ENCODE data around the gene GPRIN1. TPM values are rescaled to one million over a fixed set of nuclear protein-coding genes. Genes with fewer than 3 reads are reported as not detected.

The GPRIN1 gene
- total RNA-seq, 4 donors from 2014 or later, result 0.24 to 0.75 (median 0.30) TPM

DNA sequence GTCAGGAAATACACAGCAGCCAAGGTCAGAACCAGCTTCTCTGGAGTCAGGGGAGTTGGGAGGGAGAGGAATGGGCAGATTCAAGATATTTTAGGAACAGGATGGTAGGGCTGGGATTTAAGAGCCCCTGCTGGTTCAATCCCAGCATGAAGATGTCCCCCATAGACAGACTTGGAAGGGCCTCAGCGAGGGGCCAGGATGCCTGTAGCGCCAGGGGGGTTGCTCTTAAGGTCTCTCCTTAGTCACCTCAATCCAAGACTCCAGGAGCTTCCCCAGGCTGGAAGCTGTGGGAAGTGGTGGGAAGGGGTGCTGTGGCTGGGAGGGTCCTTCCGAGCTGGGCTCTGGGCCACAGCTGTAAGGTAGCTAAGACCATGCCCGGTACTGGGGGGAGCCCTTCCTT, 29.3 kb upstream of the GPRIN1 start:
- no peak for TF ChIP-seq POLR2A (IDR thresholded peaks at IDR 0.05)
- no peak for TF ChIP-seq CTCF (IDR thresholded peaks at IDR 0.05)
- Histone ChIP-seq H3K27me3 (no peaks in the 10 kb centered on the region), H3K36me3 (no peaks in the 10 kb centered on the region), H3K9me3 (no peaks in the 10 kb centered on the region), H3K4me3 (replicated peaks in 1 of 3) (no peak overlapping the region), H3K4me1 (no peaks in the 10 kb centered on the region), H3K27ac (no peak overlapping the region)
- 48 to 51% methylated on average over 4 of the region's 4 CpGs for WGBS, 2 donors
- intact Hi-C loops (cut with DNase I), result no loop called here
- no peak for DNase-seq

- H3K4me1 ChIP-seq, result no peaks in the 10 kb centered on the region
- 93 to 95% methylated on average over 3 of the region's 3 CpGs for WGBS, 2 donors
- DNase-seq, result no peak
- no peak overlapping the region for H3K4me3 ChIP-seq (replicated peaks in 1 of 3)
- H3K27me3 ChIP-seq, result no peaks in the 10 kb centered on the region
- H3K36me3 ChIP-seq, result no peaks in the 10 kb centered on the region
- no peak overlapping the region for H3K27ac ChIP-seq
- TF ChIP-seq CTCF (IDR thresholded peaks at IDR 0.05) (no peak), POLR2A (IDR thresholded peaks at IDR 0.05) (no peak)
- H3K9me3 ChIP-seq, result no peaks in the 10 kb centered on the region
- intact Hi-C loops (cut with DNase I), result no loop called here
Measured at GRCh38 chr5:176638437-176638836, 28.5 kb upstream of the GPRIN1 start.

DNA sequence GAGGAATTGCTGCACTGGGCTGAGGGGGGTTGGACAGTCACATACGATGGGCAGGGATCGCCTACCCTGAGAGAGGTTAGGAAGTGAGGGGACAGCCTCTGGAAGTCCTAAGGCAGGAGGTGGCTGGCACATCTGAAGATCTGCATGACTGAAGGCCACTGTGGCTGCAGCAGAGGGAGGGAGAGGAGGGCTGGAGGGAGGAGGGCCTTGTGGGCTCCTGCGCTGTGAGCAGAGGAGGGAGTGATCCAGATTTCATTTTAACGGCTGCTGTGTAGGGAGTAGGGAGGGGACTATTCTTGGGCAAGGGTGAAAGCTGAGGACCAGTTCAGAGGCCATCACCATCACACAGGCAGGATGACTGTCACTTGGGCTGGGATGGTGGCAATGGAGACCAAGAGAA, 27.6 kb upstream of the GPRIN1 start:
- no peak overlapping the region for H3K27ac ChIP-seq
- H3K4me1 ChIP-seq, result no peaks in the 10 kb centered on the region
- TF ChIP-seq CTCF (IDR thresholded peaks at IDR 0.05), result no peak
- TF ChIP-seq POLR2A (IDR thresholded peaks at IDR 0.05), result no peak
- no peaks in the 10 kb centered on the region for H3K27me3 ChIP-seq
- intact Hi-C loops (cut with DNase I), result no loop called here
- no peaks in the 10 kb centered on the region for H3K36me3 ChIP-seq
- H3K4me3 ChIP-seq (replicated peaks in 1 of 3), result no peak overlapping the region
- WGBS, 2 donors, result 36 to 53% methylated on average over 4 of the region's 4 CpGs
- no peak for DNase-seq
- no peaks in the 10 kb centered on the region for H3K9me3 ChIP-seq

- no peak for DNase-seq
- 53 to 56% methylated on average over 9 of the region's 9 CpGs for WGBS, 2 donors
- intact Hi-C loops (cut with DNase I), result no loop called here
Measured at GRCh38 chr5:176636426-176636825, 26.5 kb upstream of the GPRIN1 start.

DNA sequence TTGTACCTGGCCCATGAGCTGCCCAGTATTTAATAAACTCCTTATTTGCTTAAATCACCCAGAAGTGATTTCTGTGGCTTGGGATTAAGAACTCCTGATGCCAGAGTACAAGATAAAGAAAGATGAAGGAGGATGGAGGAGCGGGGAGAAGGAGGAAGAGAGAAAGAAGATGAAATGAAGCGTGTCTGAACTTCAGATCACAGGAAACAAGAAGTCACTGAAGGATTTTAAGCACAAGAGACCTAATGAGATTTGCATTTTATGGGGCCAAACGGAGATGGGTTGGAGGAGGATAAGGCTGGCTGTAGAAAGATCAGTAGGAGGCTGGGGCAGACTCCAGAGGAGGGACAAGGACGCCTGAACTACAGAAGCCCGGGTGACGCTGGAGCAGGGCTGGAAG, 23.6 kb upstream of the GPRIN1 start:
- no peak overlapping the region for H3K27ac ChIP-seq
- no peaks in the 10 kb centered on the region for H3K36me3 ChIP-seq
- no peak for DNase-seq
- H3K9me3 ChIP-seq, result no peaks in the 10 kb centered on the region
- H3K27me3 ChIP-seq, result peaks cover 15% of the 10 kb centered on the region
- intact Hi-C loops (cut with DNase I), result no loop called here
- WGBS, 2 donors, result 22 to 28% methylated on average over 6 of the region's 6 CpGs
- TF ChIP-seq POLR2A (IDR thresholded peaks at IDR 0.05), result no peak
- TF ChIP-seq CTCF (IDR thresholded peaks at IDR 0.05), result no peak
- peaks cover 3 to 15% of the 10 kb centered on the region in 2 donors for H3K4me1 ChIP-seq
- no peak overlapping the region for H3K4me3 ChIP-seq (replicated peaks in 1 of 3)

More at GRCh38 chr5:176636426-176636825, 26.5 kb upstream of the GPRIN1 start:
- Histone ChIP-seq H3K4me1 (no peaks in the 10 kb centered on the region), H3K9me3 (no peaks in the 10 kb centered on the region), H3K36me3 (no peaks in the 10 kb centered on the region), H3K4me3 (replicated peaks in 1 of 3) (no peak overlapping the region), H3K27ac (no peak overlapping the region), H3K27me3 (no peaks in the 10 kb centered on the region)
- no peak for TF ChIP-seq CTCF (IDR thresholded peaks at IDR 0.05)
- TF ChIP-seq POLR2A (IDR thresholded peaks at IDR 0.05), result no peak

Measured in thyroid gland (tissue), 4 donors.